Stimulated activated CD4-positive, alpha-beta T cell treated with anti-CD3 and anti-CD28 coated beads, Interleukin-12 subunit alpha, Interleukin-12 subunit beta, amount 100 ng/mL, for 48 hours (primary cell): ENCODE measurements around the gene ARAP1.

Experiments used
- DNase-seq, 3 donors: peaks; one replicate each; pipeline ENCODE4 v3.0.0-alpha.2; 2020; ENCODE audit warnings: low read depth in 2 of 3, low spot score in 1 of 3

ARAP1 gene

DNA sequence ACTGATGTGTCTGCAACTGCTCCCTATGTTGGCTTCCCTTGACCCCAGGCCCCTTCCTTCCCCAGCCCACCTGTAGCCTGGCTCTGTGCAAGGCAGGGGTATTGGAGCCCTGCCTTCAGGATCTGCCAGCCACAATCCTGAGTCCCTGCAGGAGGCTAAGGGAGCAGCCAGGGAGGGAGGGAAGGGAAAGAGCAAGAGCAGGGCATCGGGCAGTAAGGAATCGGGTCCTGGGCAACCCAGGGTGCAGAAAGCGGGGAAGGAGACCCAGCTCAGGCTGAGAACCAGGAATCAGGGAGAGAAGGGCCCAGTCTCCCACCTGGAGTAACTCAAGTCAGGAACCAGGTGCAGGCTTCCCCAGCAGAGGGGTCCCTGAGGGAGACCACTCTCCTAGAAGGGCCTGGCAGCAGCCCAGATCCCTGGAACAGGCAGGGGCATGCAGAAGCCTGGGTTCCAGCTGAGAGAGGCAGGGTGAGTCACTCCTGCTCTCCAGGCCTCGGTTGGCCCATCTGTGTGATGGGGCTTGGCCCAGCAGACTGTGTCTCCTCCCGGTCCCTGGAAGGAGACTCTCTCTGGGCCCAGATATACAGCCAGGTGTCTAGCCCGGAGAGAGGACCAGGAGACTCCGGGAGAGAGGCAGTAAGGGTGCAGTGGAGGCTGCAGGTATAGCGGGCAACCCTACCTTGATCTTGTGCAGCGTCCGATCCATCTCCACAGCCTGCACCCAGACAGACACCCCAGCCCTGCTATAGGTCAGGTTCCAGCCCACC is 28.3 kb upstream of the ARAP1 start:
- no peak for DNase-seq

GRCh38 chr11:72779495-72780128 is 27.4 kb upstream of the ARAP1 start:
- DNase-seq = no peak

DNA sequence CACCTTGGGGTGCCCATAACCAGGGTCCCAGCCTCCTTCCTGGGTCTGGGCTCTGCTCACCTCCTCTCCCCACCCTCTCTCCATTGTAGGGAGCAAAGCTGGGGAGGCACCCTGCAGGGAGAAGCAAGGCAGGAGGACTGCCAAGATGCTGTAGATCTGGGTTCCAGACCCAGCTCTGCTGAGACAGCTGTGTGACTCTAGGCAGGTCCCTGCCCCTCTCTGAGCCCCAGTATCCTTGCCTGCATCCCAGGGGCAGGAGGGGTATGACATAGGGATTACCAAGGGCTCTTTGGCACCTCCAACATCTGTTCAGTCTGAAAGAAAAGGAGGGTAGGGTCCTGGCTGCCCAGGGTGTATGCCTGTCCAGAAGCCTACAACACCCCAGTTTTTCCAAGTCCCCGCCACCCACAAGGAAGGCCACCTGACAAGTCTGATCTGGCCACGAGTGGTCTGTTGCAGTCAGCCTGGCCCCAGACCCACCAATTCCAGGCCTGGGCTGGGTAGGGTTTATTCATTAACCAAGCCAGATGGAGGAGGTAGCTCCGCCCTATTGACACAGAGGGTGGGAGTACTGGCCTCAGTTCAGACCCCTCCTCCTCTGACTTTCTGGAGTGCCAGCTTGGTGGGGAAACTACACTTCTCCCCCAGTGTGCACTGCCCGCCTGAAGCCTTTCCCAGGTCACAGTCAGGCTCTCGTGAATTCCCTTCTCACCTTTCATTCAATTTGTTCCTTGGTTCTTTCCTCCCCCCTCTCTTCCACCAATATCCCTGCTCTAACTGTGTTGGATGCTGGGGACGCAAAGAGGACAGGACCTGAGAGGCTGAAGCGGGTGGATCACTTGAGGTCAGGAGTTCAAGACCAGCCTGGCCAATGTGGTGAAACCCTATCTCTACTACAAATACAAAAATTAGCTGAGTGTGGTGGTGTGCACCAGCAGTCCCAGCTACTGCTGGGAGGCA is 26.6 kb upstream of the ARAP1 start:
- no peak for DNase-seq

DNA sequence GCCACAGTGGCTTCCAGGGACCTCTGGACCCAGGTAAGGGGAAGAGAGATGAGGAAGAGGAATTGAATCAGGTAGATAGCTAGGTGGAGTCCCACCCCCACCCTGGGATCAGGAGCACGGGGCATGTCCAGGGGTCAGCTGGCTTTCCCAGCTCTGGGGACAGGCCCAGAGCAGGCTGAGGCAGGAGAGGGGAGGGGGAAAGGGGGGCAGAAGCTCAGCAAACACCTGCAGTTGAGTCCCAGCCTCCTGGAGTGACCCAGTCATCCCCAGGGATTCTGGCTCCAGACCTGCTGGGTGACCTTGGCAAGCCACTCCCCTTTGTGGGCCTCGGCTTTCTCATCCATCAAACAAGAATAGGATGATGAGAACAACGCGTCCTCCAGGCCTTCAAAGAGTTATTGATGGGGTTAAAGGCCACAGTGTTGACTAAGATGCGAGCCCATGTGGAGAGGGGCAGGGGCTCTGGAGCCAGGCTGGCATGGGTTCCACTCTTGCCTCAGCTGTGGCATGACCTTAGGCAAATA is 25.6 kb upstream of the ARAP1 start:
- no peak for DNase-seq

DNA sequence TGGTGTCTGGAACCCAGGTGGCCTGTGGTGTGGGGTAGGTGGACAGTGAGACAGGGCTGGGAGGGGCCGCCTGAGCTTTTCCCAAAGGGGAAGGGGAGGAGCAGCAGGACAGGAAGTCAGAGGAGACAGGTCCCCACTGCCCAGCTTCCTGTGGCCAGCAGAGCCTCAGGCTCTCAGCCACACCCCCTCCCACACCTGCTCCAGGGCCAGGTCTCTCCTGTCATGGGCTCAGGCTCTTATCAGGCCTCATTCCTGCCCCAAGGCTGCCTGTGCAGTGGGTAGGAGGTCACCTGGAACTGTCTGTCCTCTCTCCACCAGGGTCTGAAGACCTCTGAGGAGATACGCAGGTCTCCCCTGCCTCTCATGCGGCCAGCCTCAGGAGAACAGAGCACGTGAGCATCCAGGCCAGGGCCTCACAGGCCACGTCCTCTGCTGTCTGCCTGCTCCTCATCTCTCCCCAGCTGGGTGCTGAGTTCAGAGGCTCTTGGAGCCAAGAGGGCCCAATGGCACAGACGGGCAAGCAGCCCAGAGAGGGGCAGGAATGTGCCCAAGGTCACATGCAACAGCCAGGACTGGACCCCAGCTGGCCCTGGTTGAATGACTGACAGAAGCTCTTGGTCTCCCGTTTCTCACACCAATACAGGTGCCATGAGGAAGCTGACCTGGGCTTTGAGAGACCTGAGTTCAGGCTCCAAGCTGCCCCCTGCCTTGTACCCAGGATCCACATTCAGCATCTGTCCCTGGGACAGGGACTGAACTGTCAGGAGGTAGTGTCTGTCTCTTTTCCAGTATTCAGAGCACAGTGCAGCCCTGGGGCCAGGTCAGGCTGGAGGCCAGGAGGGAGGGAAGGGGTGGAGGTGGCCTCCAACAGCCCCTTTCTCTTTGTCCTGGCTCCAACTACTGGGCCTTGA is 24.9 kb upstream of the ARAP1 start:
- no peak for DNase-seq

DNA sequence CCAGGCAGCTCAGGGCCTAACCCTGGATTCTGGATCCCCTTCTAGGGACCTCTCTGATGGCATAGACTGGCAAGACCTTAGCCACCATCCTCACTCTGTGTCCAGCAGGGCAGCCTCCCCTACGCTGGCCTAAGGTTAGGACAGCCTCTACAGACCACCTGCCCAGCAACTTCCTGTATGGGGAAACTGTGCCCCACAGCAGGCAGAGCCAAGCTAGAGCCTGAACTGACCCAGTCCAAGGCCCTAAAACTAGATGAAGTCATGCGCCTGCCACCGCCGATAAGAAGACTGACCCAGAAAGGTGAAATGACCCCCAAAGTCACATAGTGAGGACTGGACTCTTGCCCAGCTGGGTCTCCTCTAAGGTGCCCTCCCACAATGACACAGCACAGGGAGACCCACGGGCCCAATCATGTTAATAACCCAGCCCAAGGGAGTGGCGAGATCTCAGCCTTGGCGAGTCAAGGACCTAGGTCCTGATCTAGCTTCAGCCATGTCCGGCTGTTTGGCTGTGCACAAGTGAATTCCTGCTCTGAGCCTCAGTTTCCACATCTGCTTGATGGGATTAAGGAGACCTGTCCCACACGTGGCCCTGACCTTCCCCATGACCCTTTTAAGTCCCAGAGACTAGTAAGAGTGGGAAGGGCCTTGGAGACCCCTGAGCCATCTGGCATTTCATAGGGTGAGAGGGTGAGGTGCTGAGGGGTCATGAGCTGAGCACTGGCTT is 24.1 kb upstream of the ARAP1 start:
- DNase-seq = no peak

- DNase-seq = no peak
Measured at GRCh38 chr11:72775288-72776110, 23.3 kb upstream of the ARAP1 start.

DNA sequence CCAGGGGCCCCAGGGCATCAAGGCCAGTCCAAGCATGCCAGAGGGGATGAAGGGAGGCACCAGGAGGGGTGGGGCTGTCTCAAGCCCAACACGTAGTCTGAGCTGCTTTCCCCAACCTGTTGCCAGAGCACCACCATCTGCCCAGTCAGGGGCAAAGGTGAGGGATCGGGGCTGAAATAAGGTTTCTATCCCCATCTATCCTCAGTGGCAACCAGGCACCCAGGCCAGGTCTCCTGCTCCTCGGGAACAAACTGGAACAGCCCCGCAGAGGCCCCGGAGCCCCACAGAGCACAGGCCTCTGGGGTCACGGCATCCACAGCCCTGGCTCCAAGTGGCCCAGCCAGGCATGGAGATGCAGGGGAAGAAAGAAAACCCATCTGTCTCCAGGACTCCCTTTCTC is 22.3 kb upstream of the ARAP1 start:
- no peak for DNase-seq

- no peak for DNase-seq
Measured at GRCh38 chr11:72773696-72774095, 21.5 kb upstream of the ARAP1 start.

- no peak for DNase-seq
Measured at GRCh38 chr11:72773291-72773690, 21.1 kb upstream of the ARAP1 start.

- no peak for DNase-seq
Measured at GRCh38 chr11:72772059-72772458, 19.9 kb upstream of the ARAP1 start.

DNA sequence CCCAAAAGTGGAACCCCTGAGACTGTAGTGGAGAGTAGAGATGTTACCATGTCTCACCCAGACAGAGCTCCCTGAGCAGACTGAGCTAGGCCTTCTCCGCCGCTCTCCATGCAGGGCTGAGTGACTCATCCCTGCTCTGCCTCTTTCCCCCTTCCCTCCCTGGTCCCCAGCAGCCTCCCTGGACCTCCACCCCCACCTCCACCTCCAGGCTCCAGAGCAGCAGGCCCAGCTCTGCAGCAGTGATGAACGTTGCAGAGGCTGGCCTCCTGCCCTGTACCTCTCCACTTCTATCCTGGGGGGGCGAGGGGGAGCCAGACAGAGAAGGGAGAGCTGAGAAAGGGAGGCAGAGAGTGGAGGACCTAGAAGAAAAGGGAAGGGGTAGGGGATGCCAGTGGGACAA is 19.3 kb upstream of the ARAP1 start:
- DNase-seq = no peak

GRCh38 chr11:72770799-72771198 is 18.6 kb upstream of the ARAP1 start:
- DNase-seq = no peak

GRCh38 chr11:72769680-72770079 is 17.5 kb upstream of the ARAP1 start:
- no peak for DNase-seq

DNA sequence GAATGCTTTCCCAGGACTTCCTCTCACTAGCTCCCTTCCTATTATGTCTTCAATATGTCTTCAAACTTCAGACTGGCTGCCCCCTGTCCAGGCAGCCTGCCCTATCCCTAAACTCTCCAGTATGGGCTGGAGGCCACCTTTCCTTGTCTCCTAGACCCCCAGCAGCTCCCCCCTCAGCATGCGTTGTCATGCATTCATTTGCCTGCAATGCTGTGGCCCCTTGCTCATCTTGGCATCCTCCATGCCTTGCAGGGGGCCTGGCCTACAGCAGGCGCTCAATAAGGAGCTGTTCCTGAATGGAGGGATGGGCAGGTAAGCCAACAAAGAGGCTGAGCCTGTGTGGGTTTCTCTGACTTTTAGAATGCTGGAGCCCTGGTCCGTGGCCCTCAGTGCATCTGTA is 16.4 kb upstream of the ARAP1 start:
- DNase-seq = no peak

GRCh38 chr11:72767203-72768062 is 15.2 kb upstream of the ARAP1 start:
- DNase-seq = no peak

GRCh38 chr11:72766152-72766902 is 14.1 kb upstream of the ARAP1 start:
- no peak for DNase-seq
